AG09309 (cell line): ENCODE measurements around the gene TMEM132C.

Source experiments
- DNase-seq: peaks from one replicate; pipeline ENCODE4 v3.0.0-alpha.2; 2010; ENCODE audit warnings: low read depth
- H3K4me3 ChIP-seq: 2 replicates; pipeline ENCODE4 v1.5.1; 2011; ENCODE audit warnings: mild to moderate bottlenecking, low read depth, low read length, moderate library complexity; ENCODE audit not compliant: control insufficient read depth
- TF ChIP-seq, protein P1 (sequence below): IDR thresholded peaks from 2 replicates; pipeline ENCODE4 v1.5.1; 2011; ENCODE audit warnings: mild to moderate bottlenecking, low read depth, low read length, inconsistent platforms; ENCODE audit not compliant: insufficient read depth, control insufficient read depth; ENCODE audit errors: missing control alignments

TMEM132C gene

DNA sequence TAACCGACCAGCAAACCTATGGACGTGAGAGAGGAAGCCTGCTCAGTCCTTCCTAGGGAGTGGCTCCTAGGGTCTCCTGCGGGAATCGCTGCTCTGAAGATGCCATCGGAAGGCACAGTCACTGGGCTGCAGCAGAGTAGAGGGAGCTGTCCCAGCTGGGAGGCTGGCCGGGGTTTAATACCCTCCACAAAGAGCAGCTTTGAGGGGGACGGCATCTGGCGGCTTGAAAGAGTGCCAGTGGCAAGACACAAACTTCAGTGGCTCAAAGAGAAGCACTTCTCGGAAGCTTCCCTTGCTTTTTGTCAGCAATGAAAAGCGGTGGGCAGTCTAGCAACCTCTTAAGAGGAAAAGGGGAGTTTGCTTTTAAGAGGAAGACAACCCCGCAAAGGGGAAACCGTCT, 114.6 kb downstream of the TMEM132C start:
- TF ChIP-seq, protein P1, sequence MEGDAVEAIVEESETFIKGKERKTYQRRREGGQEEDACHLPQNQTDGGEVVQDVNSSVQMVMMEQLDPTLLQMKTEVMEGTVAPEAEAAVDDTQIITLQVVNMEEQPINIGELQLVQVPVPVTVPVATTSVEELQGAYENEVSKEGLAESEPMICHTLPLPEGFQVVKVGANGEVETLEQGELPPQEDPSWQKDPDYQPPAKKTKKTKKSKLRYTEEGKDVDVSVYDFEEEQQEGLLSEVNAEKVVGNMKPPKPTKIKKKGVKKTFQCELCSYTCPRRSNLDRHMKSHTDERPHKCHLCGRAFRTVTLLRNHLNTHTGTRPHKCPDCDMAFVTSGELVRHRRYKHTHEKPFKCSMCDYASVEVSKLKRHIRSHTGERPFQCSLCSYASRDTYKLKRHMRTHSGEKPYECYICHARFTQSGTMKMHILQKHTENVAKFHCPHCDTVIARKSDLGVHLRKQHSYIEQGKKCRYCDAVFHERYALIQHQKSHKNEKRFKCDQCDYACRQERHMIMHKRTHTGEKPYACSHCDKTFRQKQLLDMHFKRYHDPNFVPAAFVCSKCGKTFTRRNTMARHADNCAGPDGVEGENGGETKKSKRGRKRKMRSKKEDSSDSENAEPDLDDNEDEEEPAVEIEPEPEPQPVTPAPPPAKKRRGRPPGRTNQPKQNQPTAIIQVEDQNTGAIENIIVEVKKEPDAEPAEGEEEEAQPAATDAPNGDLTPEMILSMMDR, result no peak
- no peak for DNase-seq
- no peak overlapping the region for H3K4me3 ChIP-seq

DNA sequence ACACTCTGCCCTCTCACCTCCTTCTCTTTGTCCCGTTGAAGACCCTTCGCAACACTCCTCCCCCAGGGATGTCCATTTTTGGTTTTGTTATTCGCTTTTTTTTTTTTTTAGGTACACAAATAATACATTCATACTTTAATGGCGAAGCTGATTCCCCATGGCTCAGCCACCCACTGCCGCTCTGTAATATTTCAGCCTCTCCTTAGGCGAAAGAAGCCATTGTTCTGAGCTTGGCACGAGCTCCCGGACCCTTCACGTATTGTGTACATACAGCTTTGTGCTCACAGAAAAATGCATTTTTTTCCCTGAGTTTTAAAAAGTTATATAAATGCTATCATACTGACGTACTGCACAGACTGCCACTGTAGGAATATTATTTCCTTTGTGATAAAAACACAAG, 115.0 kb downstream of the TMEM132C start:
- TF ChIP-seq, protein P1, result no peak
- no peak for DNase-seq
- H3K4me3 ChIP-seq, result no peak overlapping the region

DNA sequence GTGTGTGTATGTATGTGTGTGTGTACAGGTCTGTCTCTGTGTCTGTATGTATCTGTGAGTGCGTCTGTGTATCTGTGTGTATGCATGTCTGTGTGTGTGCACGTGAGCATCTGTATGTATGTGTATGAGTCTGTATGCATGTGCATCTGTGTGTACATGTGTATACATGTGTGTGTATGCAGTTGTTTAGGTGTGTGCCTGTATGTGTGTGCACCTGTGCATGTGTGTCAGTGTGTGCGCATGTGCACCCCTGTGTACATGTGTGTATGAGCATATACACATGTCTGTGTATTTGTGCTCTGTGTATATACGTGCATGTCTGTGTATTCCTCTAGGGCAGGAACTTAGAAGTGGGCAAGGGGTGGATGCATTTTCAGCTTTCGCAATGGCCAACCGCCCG, 116.0 kb downstream of the TMEM132C start:
- DNase-seq, result no peak
- H3K4me3 ChIP-seq, result no peak overlapping the region
- TF ChIP-seq, protein P1, result no peak

DNA sequence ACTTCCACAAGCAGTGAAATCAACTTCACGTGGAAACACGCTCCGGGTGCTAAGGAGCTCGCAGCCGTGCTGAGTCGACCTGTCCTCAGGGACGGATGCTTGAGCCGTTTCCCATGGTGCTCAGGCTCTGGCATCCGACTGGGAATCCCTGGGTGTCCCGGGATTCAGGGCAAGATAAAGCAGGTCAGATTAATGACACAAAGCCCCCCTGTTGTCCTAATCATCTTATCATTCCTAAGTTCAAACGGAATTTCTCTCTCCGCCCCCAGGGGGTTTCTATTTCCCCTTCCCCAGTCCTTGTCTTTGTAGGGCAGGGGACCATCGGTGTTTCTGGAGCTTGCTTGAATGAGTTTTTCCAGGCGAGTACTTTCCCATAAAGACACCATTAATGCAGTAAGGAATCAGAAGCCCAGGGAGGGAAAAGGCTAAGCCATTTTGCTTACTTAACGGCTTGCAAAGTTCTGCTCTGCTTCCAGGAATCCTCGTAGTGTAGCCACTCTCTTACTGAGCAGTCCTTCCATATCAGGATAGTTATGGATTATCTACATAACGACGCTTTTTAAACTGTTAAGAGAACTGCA, 116.5 kb downstream of the TMEM132C start:
- TF ChIP-seq, protein P1, result no peak
- H3K4me3 ChIP-seq, result no peak overlapping the region
- no peak for DNase-seq

DNA sequence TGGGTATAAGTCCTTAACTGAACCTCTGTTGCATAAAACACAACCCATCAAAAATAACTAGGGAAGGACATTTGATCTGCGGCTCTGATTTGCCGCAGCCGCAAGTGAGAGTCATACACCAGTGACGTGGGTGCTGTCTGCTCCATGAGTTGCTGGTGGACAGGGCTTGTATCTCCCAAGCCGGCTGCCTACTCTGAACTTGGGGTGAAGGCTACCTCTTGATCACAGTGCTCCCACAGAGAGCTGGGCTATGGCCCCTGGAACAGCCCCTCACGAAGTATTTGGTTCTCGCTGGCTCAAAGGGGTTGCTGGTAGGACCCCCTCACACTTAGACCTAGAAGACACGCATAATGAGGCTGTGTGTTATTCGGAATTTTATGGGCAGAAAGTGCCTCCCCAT, 118.8 kb downstream of the TMEM132C start:
- H3K4me3 ChIP-seq, result no peak overlapping the region
- TF ChIP-seq, protein P1, result no peak

DNA sequence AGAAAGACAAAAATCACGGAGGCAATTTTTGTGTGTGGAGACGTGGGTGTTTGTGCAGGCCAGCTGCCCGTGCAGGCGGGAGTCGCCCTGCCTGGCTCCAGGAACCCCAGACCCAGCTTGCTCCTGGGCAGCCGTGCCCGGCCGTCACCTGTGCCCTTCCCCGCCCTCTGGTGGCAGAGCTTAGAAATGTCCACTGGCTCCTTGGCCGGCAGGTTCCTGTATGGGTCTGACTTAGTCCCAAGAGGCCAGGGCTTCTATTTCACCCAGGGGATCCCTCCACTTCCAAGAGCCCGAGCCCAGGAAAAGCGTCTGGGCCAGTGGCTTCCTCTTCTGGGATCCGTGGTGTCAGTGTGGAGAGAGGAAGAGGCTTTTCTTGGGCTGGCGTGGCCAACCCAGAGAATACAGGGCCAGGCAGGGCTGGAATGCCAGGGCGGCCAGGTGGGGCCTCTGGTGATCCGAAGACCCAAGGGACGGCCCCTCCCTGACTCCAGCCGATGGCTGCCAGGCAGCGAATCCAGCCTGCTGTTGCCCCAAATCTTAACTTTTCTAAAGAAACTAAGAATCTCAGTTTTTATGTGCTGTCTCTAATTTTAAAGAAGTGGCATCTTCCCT, 120.9 kb downstream of the TMEM132C start:
- TF ChIP-seq, protein P1, result peak; percentile 14
- no peak overlapping the region for H3K4me3 ChIP-seq
- DNase-seq, result no peak

More for the DNA sequence above, 118.8 kb downstream of the TMEM132C start:
- DNase-seq, result no peak
